ENCODE measurements around the gene SLC38A2. TPM values are rescaled to one million over a fixed set of nuclear protein-coding genes. Genes with fewer than 3 reads are reported as not detected.

The SLC38A2 gene
- total RNA-seq, 1 experiment from 2014 or later, result 497 TPM

GRCh38 chr12:46320731-46321130, 51.8 kb downstream of the SLC38A2 start:
- no peak for DNase-seq (ENCODE audit: low read depth)

- DNase-seq (ENCODE audit: low read depth), result no peak
These were observed 54.5 kb downstream of the SLC38A2 start for GRCh38 chr12:46318037-46318436.

Other genes starting within 250 kb of the SLC38A2 start
- 89.6 and 118 TPM in 2 replicates for gene SLC38A1, start 103.7 kb downstream of the SLC38A2 start, total RNA-seq (2014; rRNA removed)

Measured in LHCN-M2 (cell line).